Left kidney (tissue), 2 donors: Measurements from ENCODE around the gene PAFAH1B2. TPM values are rescaled to one million over a fixed set of nuclear protein-coding genes. Genes with fewer than 3 reads are reported as not detected.

Experiments used
- DNase-seq: peaks from one replicate; pipeline ENCODE4 v3.0.0-alpha.2; 2013
- polyA plus RNA-seq: library from polyadenylated mRNA; unstranded; fragments of 120-200 nt; gene quantifications from one replicate; pipeline ENCODE4 v1.2.1, GENCODE V29; 2013; ENCODE audit not compliant: insufficient read length

The PAFAH1B2 gene
- polyA plus RNA-seq, 1 donor: 83.9 TPM

- DNase-seq: no peak
These were observed 77.1 kb downstream of the PAFAH1B2 start for GRCh38 chr11:117220999-117221774.

- DNase-seq: peak; percentile 53
These were observed 77.9 kb downstream of the PAFAH1B2 start for GRCh38 chr11:117221775-117222517.

GRCh38 chr11:117222991-117223740 is 79.1 kb downstream of the PAFAH1B2 start:
- no peak for DNase-seq

GRCh38 chr11:117223741-117224689 is 79.9 kb downstream of the PAFAH1B2 start:
- DNase-seq: no peak

- no peak for DNase-seq
These were observed 81.6 kb downstream of the PAFAH1B2 start for GRCh38 chr11:117225553-117226170.

Other genes with a start within 250 kb of the PAFAH1B2 start
- 47.6 TPM for gene SIK3, start 45.9 kb upstream of the PAFAH1B2 start, polyA plus RNA-seq
- gene SIDT2, start 34.5 kb downstream of the PAFAH1B2 start, polyA plus RNA-seq: 47.7 TPM
- gene TAGLN, start 55.1 kb downstream of the PAFAH1B2 start, polyA plus RNA-seq: 114 TPM
- gene PCSK7, start 87.8 kb downstream of the PAFAH1B2 start, polyA plus RNA-seq: 33.0 TPM
- gene RNF214, start 88.4 kb downstream of the PAFAH1B2 start, polyA plus RNA-seq: 39.6 TPM
- gene BACE1-AS, start 147.1 kb downstream of the PAFAH1B2 start, polyA plus RNA-seq: 29.2 TPM
- 62.5 TPM for gene BACE1, start 172.0 kb downstream of the PAFAH1B2 start, polyA plus RNA-seq
- gene CEP164, start 183.6 kb downstream of the PAFAH1B2 start, polyA plus RNA-seq: 37.4 TPM